HG02571 (cell line): ENCODE measurements around the gene SLC41A3.
"Not testable (repeated sequence)": the region's sequence is repeated elsewhere in the genome, so short reads cannot be mapped to it uniquely, and the experiment has no call there.

ENCODE experiments used
- ATAC-seq: cut with Tn5 transposase; IDR thresholded peaks from one replicate; pipeline ENCODE4 v1.9.1; 2021; ENCODE audit warnings: mild to moderate bottlenecking, moderate library complexity; ENCODE audit not compliant: unreplicated experiment

Gene SLC41A3

GRCh38 chr3:125960456-125961288 is 123.3 kb downstream of the SLC41A3 start:
- no peak for ATAC-seq

GRCh38 chr3:125960066-125960424 is 123.9 kb downstream of the SLC41A3 start:
- no peak for ATAC-seq

- no peak for ATAC-seq
Observed at GRCh38 chr3:125959317-125960065, 124.4 kb downstream of the SLC41A3 start.

- no peak for ATAC-seq
Observed at GRCh38 chr3:125958511-125959316, 125.2 kb downstream of the SLC41A3 start.

GRCh38 chr3:125957674-125958510 is 126.0 kb downstream of the SLC41A3 start:
- ATAC-seq: no peak

- not testable (repeated sequence) for ATAC-seq
Observed at GRCh38 chr3:125957020-125957419, 126.9 kb downstream of the SLC41A3 start.
